GM18499 (cell line): ENCODE results near the gene AP4M1.
A peak's percentile ranks its signal among the peaks of the same experiment; 100 is the strongest.

Experiments used
- ATAC-seq: cut with Tn5 transposase; IDR thresholded peaks from one replicate; pipeline ENCODE4 v1.9.1; 2021; ENCODE audit warnings: moderate number of reproducible peaks; ENCODE audit not compliant: insufficient read depth, unreplicated experiment

Gene AP4M1

DNA sequence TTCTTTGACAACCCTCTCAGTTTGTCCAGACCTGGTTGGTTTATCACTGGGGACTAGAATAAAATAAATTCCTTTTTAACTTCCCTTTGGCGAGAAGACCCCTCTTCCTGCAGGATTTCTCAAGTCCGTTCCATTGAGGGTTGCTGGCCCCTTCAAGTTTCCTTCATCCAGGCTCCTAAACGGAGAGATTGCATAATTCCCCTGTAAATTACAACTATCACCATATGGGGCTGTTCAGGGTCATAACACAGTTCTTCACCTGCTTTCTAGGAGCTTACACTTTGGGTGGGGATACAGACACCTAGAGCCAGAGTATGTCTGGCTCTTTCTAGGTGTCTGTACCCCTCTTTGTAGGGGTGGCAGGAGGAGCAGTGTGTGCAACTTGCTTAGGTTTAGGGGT is 15.9 kb upstream of the AP4M1 start:
- ATAC-seq: no peak

- no peak for ATAC-seq
These were observed 14.2 kb upstream of the AP4M1 start for GRCh38 chr7:100087055-100087750.

DNA sequence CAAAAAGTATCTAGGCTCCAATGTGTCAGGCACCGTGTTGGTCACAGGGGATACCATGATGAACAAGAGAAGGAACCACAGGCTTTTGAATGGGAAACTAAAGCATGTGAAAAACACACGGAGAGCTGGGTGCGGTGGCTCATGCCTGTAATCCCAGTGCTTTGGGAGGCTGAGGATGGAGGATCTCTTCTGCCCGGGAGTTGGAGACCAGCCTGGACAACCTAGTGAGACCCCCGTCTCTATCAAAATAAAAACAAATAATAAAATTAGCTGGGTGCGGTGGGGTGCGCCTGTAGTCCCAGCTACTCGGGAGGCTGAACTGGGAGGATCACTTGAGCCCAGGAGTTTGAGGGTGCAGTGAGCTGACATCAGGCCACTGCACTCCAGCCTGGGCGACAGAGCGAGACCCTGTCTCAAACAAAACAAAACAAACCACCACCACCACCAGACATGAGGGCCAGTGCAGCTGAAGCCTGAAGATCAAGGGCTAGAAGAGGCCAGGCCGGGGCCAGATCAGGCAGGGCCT is 13.3 kb upstream of the AP4M1 start:
- ATAC-seq: no peak

DNA sequence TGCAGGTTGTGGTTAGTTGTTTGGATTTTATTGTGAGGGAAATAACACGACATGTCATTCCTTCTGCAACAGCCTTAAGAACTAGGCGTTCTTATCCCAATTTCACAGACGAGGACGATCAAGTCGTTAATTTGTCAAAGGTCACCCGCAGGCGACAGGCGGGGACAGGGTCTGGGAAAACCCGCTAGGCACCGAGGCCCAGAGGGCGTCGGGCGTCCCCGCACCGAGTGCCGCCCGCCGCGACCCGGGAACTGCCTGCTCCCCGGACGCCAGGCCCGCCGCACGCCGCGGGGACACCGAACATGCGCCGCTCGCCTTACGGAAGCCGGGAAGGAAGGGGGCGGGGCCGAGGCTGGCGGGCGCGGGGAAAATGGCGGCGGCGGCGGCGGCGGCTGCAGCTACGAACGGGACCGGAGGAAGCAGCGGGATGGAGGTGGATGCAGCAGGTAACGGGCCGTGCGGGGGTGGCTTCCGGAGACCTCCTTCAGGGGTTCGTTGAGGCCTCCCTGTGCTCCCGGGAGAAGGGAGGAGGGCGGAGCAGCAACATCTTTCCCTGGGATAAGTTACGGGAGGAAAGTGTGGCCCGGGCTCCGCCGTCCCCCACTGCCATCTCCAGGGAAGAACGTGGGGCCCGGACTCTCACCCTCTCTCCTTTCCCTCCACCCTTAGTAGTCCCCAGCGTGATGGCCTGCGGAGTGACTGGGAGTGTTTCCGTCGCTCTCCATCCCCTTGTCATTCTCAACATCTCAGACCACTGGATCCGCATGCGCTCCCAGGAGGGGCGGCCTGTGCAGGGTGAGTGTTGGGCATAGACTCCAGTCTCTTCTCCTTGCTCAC is 12.6 kb upstream of the AP4M1 start, which contains the start of gene COPS6:
TSS of gene COPS6 (plus strand) at position 349 of the 837 bp plus-strand sequence. CDS start at position 371, 22 bp downstream.
- no peak for ATAC-seq

DNA sequence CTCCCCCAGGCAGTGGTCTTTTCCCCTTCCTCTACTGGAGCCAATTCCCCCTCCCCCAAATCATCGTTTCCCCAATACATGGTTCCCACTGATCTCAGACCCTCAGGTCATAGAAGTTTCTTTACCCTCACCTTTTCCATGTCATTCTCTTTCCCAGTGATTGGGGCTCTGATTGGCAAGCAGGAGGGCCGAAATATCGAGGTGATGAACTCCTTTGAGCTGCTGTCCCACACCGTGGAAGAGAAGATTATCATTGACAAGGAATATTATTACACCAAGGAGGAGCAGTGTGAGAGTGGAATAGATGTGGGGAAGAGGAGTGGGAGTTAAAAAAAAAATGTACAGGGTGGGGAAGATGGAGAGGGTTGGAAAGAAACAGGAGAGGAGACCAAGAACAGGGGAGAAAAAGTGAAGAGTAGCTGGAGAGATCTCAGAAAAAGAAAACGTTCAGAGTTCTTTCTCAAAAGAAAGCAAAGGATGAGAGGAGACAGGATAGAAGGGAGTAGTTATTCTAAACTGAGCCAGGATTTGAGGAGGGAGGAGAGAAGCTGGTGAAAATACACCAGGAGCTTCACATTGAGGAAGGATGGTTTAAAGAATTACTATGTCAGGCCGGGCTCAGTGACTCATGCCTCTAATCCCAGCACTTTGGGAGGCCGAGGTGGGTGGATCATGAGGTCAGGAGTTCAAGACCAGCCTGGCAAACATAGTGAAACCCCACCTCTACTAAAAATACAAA is 11.8 kb upstream of the AP4M1 start:
- ATAC-seq: no peak

DNA sequence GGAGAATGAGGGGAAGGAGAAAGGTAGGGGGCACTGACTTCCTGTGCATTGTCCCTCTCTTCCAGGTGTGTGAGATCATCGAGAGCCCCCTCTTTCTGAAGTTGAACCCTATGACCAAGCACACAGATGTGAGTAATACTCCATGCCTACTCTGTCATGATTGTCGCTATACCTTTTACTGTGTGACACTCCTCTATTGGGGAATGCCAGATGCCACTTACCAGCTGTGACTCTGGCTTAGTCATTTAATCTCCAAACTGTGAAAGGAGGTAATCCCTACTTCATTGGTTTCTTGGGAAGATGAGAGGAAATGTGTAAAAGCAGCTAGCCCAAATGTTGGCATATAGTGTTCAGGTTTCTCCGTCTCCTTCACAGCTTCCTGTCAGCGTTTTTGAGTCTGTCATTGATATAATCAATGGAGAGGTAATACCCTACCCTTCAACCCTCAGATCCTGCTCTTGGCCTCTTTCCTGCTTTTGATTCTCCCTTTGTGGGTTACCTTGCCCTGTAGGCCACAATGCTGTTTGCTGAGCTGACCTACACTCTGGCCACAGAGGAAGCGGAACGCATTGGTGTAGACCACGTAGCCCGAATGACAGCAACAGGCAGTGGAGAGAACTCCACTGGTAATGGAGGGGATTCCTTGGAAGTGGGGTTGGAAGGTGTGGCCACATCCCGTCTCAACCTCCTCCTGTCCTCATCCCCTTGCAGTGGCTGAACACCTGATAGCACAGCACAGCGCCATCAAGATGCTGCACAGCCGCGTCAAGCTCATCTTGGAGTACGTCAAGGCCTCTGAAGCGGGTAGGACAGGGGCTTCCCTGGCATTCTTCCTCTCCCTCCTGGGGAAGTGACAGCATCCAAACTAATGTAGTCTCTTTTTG is 10.7 kb upstream of the AP4M1 start:
- ATAC-seq: no peak

- ATAC-seq: no peak
These were observed 9.8 kb upstream of the AP4M1 start for GRCh38 chr7:100091411-100092181.

DNA sequence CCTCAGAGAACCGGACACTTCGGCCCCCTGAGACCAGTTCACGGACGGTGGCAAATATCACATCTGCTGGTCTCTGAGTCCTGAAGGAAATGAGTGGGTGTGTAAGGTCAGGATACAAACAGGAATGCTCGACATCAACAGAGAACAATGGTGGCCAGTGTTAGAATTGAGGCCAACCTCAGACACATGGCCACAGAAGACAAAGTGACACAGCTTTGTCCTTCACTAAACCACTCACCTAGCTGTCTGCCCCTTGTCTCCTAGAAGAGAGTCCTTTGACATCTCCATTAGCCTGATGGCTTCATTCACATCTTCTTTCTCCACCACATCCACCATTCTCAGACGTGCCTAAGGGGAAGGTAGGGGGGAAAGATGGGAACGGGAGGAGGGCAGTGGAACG is 8.4 kb upstream of the AP4M1 start:
- no peak for ATAC-seq

DNA sequence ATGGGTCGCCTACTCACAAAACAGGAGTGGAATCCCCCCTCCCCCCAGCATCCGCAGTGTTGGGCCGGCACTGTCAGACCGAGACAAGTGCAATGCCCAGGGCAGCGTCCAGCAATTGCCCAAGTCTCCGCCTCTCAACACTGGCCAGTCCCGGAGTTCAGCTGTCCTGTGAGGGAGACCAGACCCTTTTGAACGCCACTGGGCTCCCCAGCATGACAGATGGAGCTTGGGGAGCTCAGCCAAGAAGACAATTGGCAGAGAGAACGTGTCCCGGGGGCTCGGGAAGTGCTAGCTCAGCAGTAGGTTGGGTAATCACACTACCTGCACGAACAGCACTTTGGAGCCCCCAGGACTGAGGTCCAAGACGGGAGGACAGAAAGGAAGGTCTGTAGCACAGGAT is 7.9 kb upstream of the AP4M1 start:
- no peak for ATAC-seq

GRCh38 chr7:100093925-100094486 is 7.4 kb upstream of the AP4M1 start:
- no peak for ATAC-seq

GRCh38 chr7:100095289-100095688 is 6.2 kb upstream of the AP4M1 start:
- no peak for ATAC-seq

DNA sequence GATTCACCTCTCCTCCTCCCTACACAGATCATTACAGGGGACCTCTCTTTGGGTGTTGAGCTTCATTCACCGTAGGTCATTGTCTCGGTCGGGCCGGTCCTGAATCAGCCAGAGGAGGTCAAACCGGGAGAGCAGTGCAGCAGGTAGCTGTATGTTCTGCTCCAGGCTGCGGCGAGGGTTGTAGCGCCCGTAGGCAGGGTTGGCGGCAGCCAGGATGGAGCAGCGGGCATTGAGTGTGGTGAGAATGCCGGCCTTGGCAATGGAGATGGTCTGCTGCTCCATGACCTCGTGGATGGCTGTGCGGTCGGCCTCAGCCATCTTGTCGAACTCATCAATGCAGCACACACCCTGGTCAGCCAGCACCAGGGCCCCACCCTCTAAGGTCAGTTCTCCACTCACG is 5.7 kb upstream of the AP4M1 start:
- no peak for ATAC-seq

DNA sequence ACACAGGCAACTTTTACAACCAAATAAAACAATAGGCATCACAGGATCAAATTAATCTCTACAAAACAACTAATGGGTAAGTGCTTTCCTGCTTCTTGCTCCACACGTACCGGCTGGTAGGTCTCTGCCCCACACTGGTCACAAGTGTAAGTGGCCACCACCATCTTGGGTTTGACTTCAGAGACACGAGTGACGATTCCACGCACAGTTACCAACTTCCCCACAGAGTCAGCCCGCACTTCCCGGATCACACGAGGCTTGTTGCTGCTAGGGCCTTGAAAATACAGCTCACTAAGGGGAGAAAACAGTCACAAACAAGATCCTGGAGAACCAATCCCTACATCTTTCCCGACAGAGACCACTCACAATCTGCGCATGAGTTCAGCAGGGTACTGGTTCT is 2.5 kb upstream of the AP4M1 start:
- ATAC-seq: no peak

DNA sequence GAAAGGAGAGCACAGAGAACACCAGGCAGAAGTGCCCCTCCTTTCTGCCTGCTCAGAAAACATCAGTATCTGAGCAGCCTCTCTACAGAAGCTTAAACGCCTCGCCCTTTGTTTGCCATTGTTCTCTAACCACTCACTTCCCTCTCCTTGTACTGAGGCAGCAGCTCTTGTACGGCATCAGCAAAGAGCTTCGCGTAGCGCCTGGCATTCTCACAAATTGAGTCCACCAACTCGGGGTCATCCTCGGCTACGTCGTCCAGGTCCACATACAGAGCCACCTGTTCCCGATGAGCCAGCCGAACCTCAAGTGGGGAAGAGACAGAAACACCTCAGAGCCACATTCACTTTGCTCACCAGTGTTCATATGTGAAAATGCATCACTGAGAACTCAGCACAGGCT is 2.0 kb upstream of the AP4M1 start:
- no peak for ATAC-seq

- peak; percentile 37 for ATAC-seq
These were observed 925 bp upstream of the AP4M1 start for GRCh38 chr7:100100420-100101015.

DNA sequence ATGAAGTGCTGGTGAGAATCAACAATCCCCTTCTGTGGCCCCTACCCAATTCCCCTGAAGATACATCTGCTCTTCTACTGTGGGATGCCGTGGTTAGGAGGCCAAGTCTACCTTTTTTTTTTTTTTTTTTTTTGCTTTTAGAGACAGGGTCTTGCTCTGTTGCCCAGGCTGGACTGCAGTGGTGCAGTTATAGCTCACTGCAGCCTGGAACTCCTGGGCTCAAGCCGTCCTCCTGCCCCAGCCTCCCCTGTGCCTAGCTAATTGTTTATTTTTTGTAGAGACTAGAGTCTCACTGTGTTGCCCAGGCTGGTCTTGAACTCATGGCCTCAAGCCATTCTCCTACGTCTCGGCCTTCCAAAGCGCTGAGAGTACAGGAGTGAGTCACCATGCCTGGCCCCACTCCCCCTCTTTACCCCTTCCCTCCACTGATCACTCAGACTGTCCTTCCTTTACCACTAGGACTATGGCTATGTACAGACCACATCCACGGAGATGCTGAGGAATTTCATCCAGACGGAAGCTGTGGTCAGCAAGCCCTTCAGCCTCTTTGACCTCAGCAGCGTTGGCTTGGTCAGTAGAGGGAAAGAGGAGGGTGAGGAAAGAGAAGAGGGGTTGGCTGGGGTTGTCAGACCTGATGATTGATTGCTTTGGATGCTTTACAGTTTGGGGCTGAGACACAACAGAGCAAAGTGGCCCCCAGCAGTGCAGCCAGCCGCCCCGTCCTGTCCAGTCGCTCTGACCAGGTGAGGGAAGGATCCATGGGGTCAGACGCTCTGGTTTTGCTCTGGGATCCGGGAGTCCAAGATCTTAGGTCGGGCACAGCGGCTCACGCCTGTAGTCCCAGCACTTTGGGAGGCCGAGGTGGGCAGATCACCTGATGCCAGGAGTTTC is 1.8 kb downstream of the AP4M1 start:
- no peak for ATAC-seq

GRCh38 chr7:100105534-100105933 is 4.1 kb downstream of the AP4M1 start:
- ATAC-seq: no peak
